ENCODE data around the gene RFK. TPM values are rescaled to one million over a fixed set of nuclear protein-coding genes. Genes with fewer than 3 reads are reported as not detected.

RFK gene
- total RNA-seq, 3 donors from 2014 or later: 18.6 to 22.5 (median 19.4) TPM

DNA sequence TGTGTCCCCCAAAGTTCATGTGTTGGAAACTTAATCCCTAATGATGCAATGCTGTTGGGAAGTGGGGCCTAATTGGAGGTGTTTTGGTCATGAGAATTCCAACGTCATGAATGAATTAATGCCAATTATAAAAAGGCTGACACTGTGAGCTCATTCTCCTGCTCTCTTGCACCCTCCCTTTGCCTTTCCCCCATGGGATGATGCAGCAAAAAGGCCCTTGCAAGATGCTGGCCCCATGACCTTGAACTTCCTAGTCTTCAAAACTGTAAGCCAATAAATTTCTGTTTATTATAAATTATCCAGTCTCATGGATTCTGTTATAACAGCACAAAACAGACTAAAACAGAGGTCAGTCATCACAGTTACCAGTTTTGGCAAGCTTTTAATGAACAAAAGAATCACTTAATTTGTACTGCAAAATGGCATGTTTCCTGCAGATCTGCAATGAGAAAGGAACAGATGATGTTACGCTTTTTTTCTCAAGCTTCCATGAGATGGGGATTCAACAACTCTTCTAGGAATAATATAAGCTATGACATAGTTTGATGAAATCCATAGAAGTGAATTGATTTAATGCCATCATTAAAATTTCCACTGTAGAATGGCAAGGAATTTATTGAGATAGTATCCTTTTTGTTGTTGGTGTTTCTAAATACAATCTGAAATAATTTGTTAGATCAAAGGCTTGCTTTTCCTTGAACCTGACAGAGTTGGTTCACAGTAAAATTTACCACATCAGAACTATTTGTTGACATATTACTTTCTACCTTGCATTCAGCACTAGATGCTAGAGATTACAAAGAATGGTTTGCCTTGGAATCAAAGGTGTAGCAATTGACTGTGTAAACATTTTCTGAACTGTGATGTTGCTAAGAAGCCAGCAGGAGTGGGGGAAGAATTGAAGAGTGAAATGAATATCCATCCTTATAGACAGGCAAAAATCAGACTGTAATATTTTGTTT lies 29.3 kb upstream of the RFK start:
- Mint-ChIP-seq H3K36me3 (ENCODE audit: insufficient read depth) (no peaks in the 10 kb centered on the region), H3K27me3 (ENCODE audit: low read depth) (no peaks in the 10 kb centered on the region), H3K4me1 (ENCODE audit: low read depth) (peaks cover 16% of the 10 kb centered on the region), H3K4me3 (no peak overlapping the region), H3K9me3 (no peaks in the 10 kb centered on the region)
- DNase-seq: no peak
- ATAC-seq: no peak

DNA sequence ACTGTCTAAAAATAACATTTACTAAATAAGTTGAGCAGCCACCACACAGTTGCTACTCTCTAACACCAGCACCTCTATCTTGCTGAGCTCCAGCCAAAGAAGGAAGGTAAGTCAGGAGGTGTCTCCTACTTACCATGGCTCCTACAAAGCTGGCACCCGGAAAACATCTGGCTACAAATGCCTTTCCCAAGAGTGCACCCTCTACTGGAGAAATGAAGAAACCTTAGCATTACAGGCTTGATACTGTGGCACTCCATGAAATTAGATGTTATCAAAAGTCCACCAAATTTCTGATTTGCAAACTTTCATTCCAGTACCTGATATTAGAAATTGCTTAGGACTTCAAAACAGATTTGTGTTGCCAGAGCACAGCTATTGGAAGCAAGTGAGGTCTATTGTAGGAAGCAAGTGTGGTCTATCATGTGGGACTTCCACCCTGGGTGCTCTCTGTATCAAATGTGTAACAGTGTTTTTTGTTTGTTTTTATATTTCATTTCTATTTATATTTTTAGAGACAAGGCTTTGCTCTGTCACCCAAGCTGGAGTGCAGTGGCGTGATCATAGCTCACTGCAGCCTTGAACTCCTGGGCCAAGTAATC lies 25.7 kb upstream of the RFK start:
- Mint-ChIP-seq H3K36me3 (ENCODE audit: insufficient read depth) (no peaks in the 10 kb centered on the region), H3K27me3 (ENCODE audit: low read depth) (no peaks in the 10 kb centered on the region), H3K4me1 (ENCODE audit: low read depth) (peaks cover 29% of the 10 kb centered on the region), H3K4me3 (no peak overlapping the region), H3K9me3 (no peaks in the 10 kb centered on the region)
- ATAC-seq: no peak
- DNase-seq: no peak

DNA sequence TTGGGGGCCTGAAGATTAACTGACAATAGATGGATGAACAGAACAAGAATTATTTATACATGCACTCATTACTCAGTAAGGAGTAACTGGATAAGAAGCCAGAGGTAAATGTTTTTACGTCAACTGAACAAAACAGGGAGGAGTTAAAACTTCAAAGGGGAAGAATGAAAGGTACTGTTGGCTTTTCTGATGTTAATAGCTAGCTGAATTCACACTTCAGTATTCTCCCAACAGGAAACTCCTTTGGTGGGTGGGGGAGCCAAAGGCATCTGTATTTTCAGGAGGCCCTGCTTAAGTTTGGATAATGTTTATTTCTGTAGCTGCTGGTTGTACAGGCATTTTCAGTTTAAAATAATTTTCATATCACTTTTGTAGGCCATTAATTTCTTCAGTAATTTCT lies 23.2 kb upstream of the RFK start:
- Mint-ChIP-seq H3K27me3 (ENCODE audit: low read depth) (no peaks in the 10 kb centered on the region), H3K4me3 (no peak overlapping the region), H3K36me3 (ENCODE audit: insufficient read depth) (peaks cover 1% of the 10 kb centered on the region), H3K9me3 (peaks cover 10% of the 10 kb centered on the region), H3K4me1 (ENCODE audit: low read depth) (peaks cover 16% of the 10 kb centered on the region)
- DNase-seq: no peak
- ATAC-seq: no peak

DNA sequence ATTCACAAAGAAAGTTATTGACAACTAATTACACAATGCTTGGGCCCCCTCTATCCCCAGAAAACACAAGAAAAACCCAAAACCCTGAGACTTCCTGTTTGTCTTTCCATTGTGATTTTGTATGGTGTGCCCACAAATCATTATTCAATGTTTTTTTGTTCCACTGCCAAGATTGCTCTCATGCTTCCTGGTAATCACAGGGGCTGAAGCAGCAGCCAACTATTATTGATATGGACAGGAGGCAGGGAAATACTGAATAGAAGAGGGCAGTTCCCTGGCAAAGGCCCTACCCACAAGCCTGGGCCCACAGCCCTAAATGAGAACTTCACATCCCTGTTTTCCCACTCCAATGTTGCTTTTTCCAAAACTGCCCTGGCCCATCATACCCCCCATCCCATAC lies 21.5 kb upstream of the RFK start:
- Mint-ChIP-seq H3K36me3 (ENCODE audit: insufficient read depth) (peaks cover 1% of the 10 kb centered on the region), H3K27me3 (ENCODE audit: low read depth) (no peaks in the 10 kb centered on the region), H3K4me3 (no peak overlapping the region), H3K9me3 (peaks cover 10% of the 10 kb centered on the region), H3K4me1 (ENCODE audit: low read depth) (peaks cover 16% of the 10 kb centered on the region)
- no peak for DNase-seq
- no peak for ATAC-seq

DNA sequence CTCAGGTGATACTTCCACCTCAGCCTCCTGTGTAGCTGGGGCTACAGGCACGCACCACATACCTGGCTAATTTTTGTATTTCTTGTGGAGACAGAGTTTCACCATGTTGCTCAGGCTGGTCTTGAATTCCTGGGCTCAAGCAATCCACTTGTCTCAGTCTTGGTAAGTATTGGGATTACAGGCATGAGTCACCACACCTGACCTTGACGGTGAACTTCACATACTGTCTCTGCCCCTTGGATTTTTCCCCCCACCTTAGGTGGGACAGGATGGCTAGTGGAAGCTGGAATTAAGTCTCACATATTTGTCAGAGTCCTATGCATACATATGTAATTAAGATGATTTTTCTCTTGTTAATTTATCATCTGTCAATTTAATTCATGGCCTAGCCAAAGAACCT lies 20.9 kb upstream of the RFK start:
- H3K4me1 Mint-ChIP-seq (ENCODE audit: low read depth): peaks cover 16% of the 10 kb centered on the region
- H3K27me3 Mint-ChIP-seq (ENCODE audit: low read depth): no peaks in the 10 kb centered on the region
- peaks cover 1% of the 10 kb centered on the region for H3K36me3 Mint-ChIP-seq (ENCODE audit: insufficient read depth)
- ATAC-seq: no peak
- DNase-seq: no peak
- peaks cover 10% of the 10 kb centered on the region for H3K9me3 Mint-ChIP-seq
- no peak overlapping the region for H3K4me3 Mint-ChIP-seq

DNA sequence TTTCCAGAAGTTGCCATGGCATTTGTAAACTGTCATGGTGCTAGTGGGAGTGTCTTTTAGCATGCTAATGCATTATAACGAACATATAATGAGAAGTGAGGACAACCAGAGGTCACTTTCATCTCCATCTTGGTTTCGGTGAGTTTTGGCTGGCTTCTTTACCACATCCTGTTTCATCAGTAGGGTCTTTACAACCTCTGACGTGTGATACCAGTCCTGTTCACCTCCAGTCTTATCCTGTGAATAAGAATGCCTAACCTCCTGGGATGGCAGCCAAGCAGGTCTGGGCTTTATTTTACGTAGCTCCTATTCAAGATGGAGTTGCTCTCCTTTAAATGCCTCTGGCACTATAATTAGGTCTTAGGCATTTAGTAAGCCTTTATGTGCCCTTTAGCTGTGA lies 20.4 kb upstream of the RFK start:
- peaks cover 1% of the 10 kb centered on the region for H3K36me3 Mint-ChIP-seq (ENCODE audit: insufficient read depth)
- H3K9me3 Mint-ChIP-seq: peaks cover 10% of the 10 kb centered on the region
- no peaks in the 10 kb centered on the region for H3K27me3 Mint-ChIP-seq (ENCODE audit: low read depth)
- no peak for ATAC-seq
- H3K4me1 Mint-ChIP-seq (ENCODE audit: low read depth): peaks cover 16% of the 10 kb centered on the region
- DNase-seq: no peak
- H3K4me3 Mint-ChIP-seq: no peak overlapping the region

DNA sequence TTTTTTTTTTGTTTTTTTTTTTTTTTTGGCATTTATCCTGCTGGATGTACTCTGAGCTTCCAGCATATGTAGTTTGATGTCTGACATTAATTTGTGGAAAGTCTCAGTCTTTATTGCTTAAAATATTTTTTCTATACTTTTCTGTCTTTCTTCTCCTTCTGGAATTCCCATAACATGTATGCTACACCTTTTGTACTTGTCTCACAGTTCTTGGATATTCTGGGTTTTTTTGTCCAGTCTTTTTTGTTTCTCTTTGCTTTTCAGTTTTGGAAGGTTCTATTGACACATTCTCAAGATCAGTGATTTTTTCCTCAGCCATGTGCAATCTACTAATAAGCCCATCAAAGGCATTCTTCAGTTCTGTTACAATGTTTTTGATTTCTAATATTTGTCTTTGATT lies 19.4 kb upstream of the RFK start:
- ATAC-seq (no peak), DNase-seq (no peak)
- H3K36me3 Mint-ChIP-seq (ENCODE audit: insufficient read depth): peaks cover 1% of the 10 kb centered on the region
- H3K4me1 Mint-ChIP-seq (ENCODE audit: low read depth): peaks cover 16% of the 10 kb centered on the region
- H3K4me3 Mint-ChIP-seq: no peak overlapping the region
- H3K9me3 Mint-ChIP-seq: peaks cover 10% of the 10 kb centered on the region
- no peaks in the 10 kb centered on the region for H3K27me3 Mint-ChIP-seq (ENCODE audit: low read depth)

DNA sequence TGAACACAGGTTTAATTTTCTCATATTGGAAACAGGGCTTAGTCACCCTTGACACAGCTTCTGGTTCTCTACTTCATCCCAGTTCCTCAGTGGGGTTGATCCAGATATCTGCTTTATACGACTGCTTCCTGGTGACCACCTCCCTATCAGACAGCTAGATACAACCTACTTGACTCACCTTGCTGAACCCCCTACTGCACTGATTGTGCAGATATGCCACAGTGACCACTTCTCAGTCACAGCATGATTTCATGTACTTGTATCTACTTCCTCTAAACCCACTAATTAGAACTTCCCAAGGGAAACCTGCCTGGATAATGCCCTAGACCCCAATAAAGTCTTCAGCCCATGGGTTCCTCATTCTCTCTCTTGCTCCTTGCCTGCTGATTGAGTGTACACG lies 18.4 kb upstream of the RFK start:
- no peak overlapping the region for H3K4me3 Mint-ChIP-seq
- ATAC-seq: no peak
- peaks cover 1% of the 10 kb centered on the region for H3K36me3 Mint-ChIP-seq (ENCODE audit: insufficient read depth)
- no peaks in the 10 kb centered on the region for H3K27me3 Mint-ChIP-seq (ENCODE audit: low read depth)
- peaks cover 16% of the 10 kb centered on the region for H3K4me1 Mint-ChIP-seq (ENCODE audit: low read depth)
- no peak for DNase-seq
- H3K9me3 Mint-ChIP-seq: peaks cover 10% of the 10 kb centered on the region

DNA sequence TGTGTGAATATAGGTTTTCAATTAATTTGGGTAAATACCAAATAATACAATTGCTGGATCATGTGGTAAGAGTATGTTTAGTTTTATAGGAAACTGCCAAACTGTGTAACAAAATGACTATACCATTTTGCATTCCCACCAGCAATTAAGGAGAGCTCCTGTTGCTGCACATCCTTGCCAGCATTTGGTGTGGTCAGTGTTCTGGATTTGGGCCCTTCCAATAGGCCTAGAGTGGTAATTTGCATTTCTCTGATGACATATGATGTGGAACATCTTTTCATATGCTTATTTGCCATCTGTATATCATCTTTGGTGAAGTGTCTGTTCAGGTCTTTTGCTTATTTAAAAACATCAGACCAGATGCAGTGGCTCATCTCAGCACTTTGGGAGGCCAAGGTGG lies 11.6 kb upstream of the RFK start:
- H3K4me3 Mint-ChIP-seq: no peak overlapping the region
- ATAC-seq (no peak), DNase-seq (no peak)
- H3K27me3 Mint-ChIP-seq (ENCODE audit: low read depth): no peaks in the 10 kb centered on the region
- peaks cover 12% of the 10 kb centered on the region for H3K4me1 Mint-ChIP-seq (ENCODE audit: low read depth)
- no peaks in the 10 kb centered on the region for H3K9me3 Mint-ChIP-seq
- H3K36me3 Mint-ChIP-seq (ENCODE audit: insufficient read depth): no peaks in the 10 kb centered on the region

DNA sequence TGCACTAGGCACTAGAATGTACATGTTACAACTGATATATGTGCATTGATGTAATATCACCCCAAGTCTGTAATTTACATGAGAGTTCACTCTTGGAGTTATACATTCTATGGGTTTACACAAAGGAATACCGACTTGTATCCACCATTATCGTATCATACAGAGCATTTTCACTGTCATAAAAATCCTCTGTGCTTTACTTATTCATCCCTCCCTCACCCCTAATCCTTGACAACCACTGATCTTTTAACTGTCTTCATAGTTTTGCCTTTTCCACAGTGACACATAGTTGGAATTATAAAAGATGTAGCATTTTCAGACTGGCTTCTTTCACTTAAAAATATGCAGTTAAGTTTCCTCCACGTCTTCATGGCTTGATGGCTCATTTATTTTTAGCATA lies 11.1 kb upstream of the RFK start:
- Mint-ChIP-seq H3K36me3 (ENCODE audit: insufficient read depth) (no peaks in the 10 kb centered on the region), H3K4me1 (ENCODE audit: low read depth) (peaks cover 16% of the 10 kb centered on the region), H3K4me3 (no peak overlapping the region), H3K9me3 (no peaks in the 10 kb centered on the region), H3K27me3 (ENCODE audit: low read depth) (no peaks in the 10 kb centered on the region)
- DNase-seq: no peak
- no peak for ATAC-seq

DNA sequence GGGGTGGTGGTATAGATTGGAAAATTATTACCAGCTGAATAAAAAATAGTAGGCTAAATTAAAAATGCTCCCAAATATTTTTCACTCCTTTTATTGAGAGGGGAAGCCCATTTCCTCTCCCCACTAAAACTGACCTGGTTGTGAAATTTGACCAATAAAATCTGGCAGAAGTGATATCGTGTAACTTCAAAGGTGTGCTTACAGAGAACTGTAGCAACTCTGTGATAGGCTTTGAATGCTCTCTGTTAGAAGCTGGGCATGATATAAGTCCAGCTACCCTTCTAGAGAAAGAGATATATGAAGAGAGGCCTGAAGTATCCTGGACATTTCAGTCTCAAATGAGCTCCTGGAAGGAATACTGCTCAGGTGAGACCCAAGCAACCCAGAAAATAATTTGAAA lies 10.2 kb upstream of the RFK start:
- no peak overlapping the region for H3K4me3 Mint-ChIP-seq
- H3K4me1 Mint-ChIP-seq (ENCODE audit: low read depth): peaks cover 18% of the 10 kb centered on the region
- H3K27me3 Mint-ChIP-seq (ENCODE audit: low read depth): no peaks in the 10 kb centered on the region
- no peaks in the 10 kb centered on the region for H3K36me3 Mint-ChIP-seq (ENCODE audit: insufficient read depth)
- ATAC-seq (no peak), DNase-seq (no peak)
- H3K9me3 Mint-ChIP-seq: no peaks in the 10 kb centered on the region

DNA sequence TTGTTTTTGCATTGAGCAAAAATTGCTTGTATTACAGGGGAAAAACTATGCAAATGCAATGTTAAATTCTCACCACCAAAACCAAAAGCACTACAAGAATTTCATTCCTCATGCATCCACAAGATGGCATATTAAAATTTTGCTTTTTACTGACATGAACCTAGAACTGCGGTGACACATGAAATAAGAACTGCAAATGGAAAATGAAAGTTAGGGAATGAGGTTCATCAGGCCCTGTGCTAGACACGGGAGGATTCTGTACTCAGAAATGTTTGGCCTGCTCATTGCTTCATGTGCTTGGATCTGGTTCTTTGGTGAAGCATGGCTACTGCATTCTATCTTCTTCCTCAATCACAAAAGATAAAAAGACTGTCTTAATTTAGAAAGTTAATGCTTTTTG lies 9.1 kb upstream of the RFK start:
- ATAC-seq (peak; percentile 98), DNase-seq (no peak)
- H3K9me3 Mint-ChIP-seq: no peaks in the 10 kb centered on the region
- peak overlapping the region; percentile 69 for H3K4me3 Mint-ChIP-seq
- no peaks in the 10 kb centered on the region for H3K27me3 Mint-ChIP-seq (ENCODE audit: low read depth)
- H3K4me1 Mint-ChIP-seq (ENCODE audit: low read depth): peaks cover 18% of the 10 kb centered on the region
- no peaks in the 10 kb centered on the region for H3K36me3 Mint-ChIP-seq (ENCODE audit: insufficient read depth)

DNA sequence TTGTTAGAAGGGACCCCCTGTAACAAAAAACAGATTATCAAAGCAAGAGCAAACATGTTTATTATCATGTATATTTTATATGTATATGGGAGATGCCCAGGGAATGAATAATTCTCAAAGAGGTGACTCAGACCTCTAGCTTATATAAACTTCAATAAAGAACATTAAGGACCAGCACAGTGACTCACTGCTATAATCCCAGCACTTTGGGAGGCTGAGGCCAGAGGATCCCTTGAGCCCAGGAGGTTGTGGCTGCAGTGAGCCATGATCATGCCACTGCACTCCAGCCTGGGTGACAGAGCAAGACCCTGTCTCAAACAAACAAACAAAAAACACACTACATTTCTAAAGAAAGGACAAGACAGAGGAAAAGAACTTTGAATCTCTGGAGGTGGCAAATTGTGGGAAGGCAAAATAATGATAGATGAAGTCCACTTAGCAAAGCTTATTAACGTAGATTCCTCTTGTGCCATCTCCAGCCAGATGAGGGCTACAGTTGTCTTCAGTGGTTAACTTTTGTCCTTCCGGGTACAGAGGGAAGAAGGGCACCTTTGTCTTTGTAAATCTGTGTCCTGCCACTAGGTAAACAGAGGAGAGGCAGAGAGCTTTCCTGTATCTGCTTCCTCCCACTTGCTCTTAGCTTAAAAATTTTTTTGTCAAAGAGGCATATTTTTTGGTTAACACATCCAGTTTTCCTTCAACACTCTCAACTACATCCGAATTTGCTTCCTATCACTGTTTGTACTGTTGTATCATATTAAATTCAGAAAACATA lies 7.5 kb upstream of the RFK start:
- DNase-seq (no peak), ATAC-seq (no peak)
- Mint-ChIP-seq H3K9me3 (no peaks in the 10 kb centered on the region), H3K27me3 (ENCODE audit: low read depth) (no peaks in the 10 kb centered on the region), H3K4me1 (ENCODE audit: low read depth) (peaks cover 18% of the 10 kb centered on the region), H3K36me3 (ENCODE audit: insufficient read depth) (no peaks in the 10 kb centered on the region), H3K4me3 (no peak overlapping the region)

DNA sequence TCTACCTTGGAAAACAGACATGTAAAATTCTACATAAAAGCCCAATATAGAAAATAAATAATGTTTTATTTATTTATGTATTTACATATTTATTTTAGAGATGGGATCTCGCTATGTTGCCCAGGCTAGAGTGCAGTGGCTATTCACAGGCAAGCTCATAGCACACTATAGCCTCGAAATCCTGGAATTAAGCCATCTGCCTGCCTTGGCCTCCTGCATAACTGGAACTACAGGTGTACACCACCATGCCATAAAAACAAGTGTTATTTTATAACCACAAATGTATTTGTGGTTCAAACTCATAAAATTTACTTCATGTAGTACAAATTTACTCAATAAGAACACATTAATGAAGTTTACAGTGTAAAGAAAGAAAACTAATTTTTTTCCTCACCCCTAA lies 7.0 kb upstream of the RFK start:
- Mint-ChIP-seq H3K27me3 (ENCODE audit: low read depth) (no peaks in the 10 kb centered on the region), H3K4me3 (no peak overlapping the region), H3K9me3 (no peaks in the 10 kb centered on the region), H3K36me3 (ENCODE audit: insufficient read depth) (no peaks in the 10 kb centered on the region), H3K4me1 (ENCODE audit: low read depth) (peaks cover 18% of the 10 kb centered on the region)
- ATAC-seq (no peak), DNase-seq (no peak)
